Measurements from ENCODE around the gene ZDHHC12.
"Not testable (repeated sequence)": the region's sequence is repeated elsewhere in the genome, so short reads cannot be mapped to it uniquely, and the experiment has no call there.

Gene ZDHHC12

GRCh38 chr9:128702445-128702948, 21.4 kb downstream of the ZDHHC12 start, which contains the start of gene PKN3 (continued):
- TF ChIP-seq PATZ1 (tag by site-specific recombination; IDR thresholded peaks at IDR 0.05) (peak; percentile 67), ZNF266 (tag by site-specific recombination; IDR thresholded peaks at IDR 0.05; ENCODE audit: low read depth) (no peak), ZNF692 (tag by site-specific recombination; IDR thresholded peaks at IDR 0.05) (peak; percentile 59; the same call in 1 of the 2 replicates), ZNF529 (tag by site-specific recombination; IDR thresholded peaks at IDR 0.05; ENCODE audit: insufficient replicate concordance) (no peak), WT1 (tag by site-specific recombination; IDR thresholded peaks at IDR 0.05) (no peak), ZNF626 (tag by site-specific recombination; IDR thresholded peaks at IDR 0.05) (no peak), ZFP3 (tag by site-specific recombination; IDR thresholded peaks at IDR 0.05; ENCODE audit: low read depth) (no peak)

DNA sequence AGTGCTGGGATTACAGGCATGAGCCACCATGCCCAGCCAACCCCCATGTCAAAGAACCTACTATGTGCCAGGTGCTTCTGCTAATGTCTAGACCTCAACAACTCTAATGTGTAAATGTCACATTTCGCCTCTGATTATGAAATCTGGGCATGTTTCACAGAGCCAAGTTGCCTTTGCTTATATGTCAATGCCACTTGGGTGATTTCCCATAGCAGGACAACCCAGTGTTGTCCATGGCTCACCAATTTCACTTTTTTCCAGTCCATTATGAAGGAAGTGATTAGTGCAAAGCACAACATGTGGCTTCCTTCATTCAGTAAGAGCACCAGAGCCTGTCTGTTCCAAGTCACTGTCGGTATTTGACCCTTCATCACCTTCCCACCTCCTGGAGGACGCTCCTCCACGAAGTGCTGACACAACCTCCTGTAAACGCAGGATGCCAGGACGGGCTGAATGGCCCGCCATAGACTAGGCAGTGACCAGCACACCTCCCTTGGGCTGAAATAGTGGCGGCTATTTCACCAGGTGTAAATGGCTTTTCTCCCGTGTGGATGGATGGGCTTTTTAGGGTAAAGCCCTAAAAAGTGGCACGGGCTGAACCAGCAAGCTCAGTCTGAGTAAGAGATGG, 22.6 kb downstream of the ZDHHC12 start:
- no peaks in the 10 kb centered on the region for H3K9me3 ChIP-seq (ENCODE audit: control insufficient read depth, insufficient read depth, low read depth, low read length)
- POLR2A ChIA-PET = interaction anchor here (1.3 to 2.8 kb wide), 4 partner anchors 10 to 66 kb away, joined by 8 to 26 read pairs (median 10); partner anchors contain the start of genes SET and ZDHHC12
- CTCF ChIA-PET = interaction anchor here (0.7 to 4.1 kb wide), 8 partner anchors 9 to 118 kb away, joined by 3 to 37 read pairs (median 4); partner anchors contain the start of gene ZDHHC12
- TF ChIP-seq, protein P1, sequence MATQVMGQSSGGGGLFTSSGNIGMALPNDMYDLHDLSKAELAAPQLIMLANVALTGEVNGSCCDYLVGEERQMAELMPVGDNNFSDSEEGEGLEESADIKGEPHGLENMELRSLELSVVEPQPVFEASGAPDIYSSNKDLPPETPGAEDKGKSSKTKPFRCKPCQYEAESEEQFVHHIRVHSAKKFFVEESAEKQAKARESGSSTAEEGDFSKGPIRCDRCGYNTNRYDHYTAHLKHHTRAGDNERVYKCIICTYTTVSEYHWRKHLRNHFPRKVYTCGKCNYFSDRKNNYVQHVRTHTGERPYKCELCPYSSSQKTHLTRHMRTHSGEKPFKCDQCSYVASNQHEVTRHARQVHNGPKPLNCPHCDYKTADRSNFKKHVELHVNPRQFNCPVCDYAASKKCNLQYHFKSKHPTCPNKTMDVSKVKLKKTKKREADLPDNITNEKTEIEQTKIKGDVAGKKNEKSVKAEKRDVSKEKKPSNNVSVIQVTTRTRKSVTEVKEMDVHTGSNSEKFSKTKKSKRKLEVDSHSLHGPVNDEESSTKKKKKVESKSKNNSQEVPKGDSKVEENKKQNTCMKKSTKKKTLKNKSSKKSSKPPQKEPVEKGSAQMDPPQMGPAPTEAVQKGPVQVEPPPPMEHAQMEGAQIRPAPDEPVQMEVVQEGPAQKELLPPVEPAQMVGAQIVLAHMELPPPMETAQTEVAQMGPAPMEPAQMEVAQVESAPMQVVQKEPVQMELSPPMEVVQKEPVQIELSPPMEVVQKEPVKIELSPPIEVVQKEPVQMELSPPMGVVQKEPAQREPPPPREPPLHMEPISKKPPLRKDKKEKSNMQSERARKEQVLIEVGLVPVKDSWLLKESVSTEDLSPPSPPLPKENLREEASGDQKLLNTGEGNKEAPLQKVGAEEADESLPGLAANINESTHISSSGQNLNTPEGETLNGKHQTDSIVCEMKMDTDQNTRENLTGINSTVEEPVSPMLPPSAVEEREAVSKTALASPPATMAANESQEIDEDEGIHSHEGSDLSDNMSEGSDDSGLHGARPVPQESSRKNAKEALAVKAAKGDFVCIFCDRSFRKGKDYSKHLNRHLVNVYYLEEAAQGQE (tag by site-specific recombination; IDR thresholded peaks at IDR 0.05) = no peak
- TF ChIP-seq WT1 (tag by site-specific recombination; IDR thresholded peaks at IDR 0.05) = peak; percentile 12; the same call in 1 of the 2 replicates
- H3K4me3 ChIP-seq (ENCODE audit: low read depth, low read length) = no peak overlapping the region
- H3K36me3 ChIP-seq (ENCODE audit: control insufficient read depth in 2 of 2, insufficient read depth in 1 of 2, low read length in 2 of 2) = peaks cover 0 to 19% of the 10 kb centered on the region in 2 experiments; a peak in 2 of 3 replicates
- H3K4me1 ChIP-seq (ENCODE audit: control insufficient read depth, insufficient read depth, low read length) = no peaks in the 10 kb centered on the region
- H3K27ac ChIP-seq (ENCODE audit: extremely low read depth, low read depth, low read length) = no peak overlapping the region

DNA sequence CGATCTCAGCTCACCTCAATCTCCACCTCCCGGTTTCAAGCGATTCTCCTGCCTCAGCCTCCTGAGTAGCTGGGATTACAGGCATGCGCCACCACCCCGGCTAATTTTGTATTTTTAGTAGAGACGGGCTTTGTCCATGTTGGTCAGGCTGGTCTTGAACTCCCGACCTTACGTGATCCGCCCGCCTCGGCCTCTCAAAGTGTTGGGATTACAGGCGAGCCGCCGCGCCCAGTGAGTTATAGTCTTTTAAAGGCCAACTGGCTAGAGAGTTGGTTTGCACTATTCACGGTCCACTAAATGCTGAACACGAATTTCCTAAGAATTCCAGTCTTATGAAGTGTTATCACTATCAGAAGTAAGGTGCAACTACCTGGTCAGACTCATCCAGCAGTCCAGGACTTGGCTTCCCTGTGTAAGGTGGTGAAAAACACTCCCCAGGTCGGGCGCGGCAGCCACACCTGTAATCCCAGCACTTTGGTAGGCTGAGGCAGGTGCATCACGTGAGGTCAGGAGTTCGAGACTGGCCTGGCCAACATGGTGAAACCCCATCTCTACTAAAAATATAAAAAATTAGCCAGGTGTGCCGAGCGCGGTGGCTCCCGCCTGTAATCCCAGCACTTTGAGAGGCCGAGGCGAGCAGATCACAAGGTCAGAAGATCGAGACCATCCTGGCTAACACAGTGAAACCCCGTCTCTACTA, 24.7 kb downstream of the ZDHHC12 start:
- POLR2A ChIA-PET = interaction anchor here (0.7 to 1.7 kb wide), 3 partner anchors 15 to 34 kb away, joined by 4 to 8 read pairs (median 5); partner anchors contain the start of gene ZDHHC12
- not testable (repeated sequence) for H3K4me3 ChIP-seq (ENCODE audit: low read depth, low read length); H3K9me3 ChIP-seq (ENCODE audit: control insufficient read depth, insufficient read depth, low read depth, low read length); H3K27ac ChIP-seq (ENCODE audit: extremely low read depth, low read depth, low read length); H3K4me1 ChIP-seq (ENCODE audit: control insufficient read depth, insufficient read depth, low read length)
- peaks cover under 1 to 20% of the 10 kb centered on the region in 2 experiments; a peak in 2 of 3 replicates for H3K36me3 ChIP-seq (ENCODE audit: control insufficient read depth in 2 of 2, insufficient read depth in 1 of 2, low read length in 2 of 2)
- CTCF ChIA-PET = interaction anchor here (0.6 to 4.1 kb wide), 5 partner anchors 12 to 178 kb away, joined by 3 to 19 read pairs (median 4); no protein-coding TSS in a partner anchor

Measured in HEK293 (cell line).